Measurements from ENCODE around the gene TBC1D17.
"Not testable (repeated sequence)": the region's sequence is repeated elsewhere in the genome, so short reads cannot be mapped to it uniquely, and the experiment has no call there.

The TBC1D17 gene

GRCh38 chr19:49916839-49917733 lies 39.6 kb downstream of the TBC1D17 start:
- peak in 6 of 51 donors; percentile 4 to 22 (median 12) for DNase-seq

GRCh38 chr19:49918089-49918488 lies 40.6 kb downstream of the TBC1D17 start:
- DNase-seq: no peak

- DNase-seq: no peak
Observed at GRCh38 chr19:49920624-49921363, 43.3 kb downstream of the TBC1D17 start.

DNA sequence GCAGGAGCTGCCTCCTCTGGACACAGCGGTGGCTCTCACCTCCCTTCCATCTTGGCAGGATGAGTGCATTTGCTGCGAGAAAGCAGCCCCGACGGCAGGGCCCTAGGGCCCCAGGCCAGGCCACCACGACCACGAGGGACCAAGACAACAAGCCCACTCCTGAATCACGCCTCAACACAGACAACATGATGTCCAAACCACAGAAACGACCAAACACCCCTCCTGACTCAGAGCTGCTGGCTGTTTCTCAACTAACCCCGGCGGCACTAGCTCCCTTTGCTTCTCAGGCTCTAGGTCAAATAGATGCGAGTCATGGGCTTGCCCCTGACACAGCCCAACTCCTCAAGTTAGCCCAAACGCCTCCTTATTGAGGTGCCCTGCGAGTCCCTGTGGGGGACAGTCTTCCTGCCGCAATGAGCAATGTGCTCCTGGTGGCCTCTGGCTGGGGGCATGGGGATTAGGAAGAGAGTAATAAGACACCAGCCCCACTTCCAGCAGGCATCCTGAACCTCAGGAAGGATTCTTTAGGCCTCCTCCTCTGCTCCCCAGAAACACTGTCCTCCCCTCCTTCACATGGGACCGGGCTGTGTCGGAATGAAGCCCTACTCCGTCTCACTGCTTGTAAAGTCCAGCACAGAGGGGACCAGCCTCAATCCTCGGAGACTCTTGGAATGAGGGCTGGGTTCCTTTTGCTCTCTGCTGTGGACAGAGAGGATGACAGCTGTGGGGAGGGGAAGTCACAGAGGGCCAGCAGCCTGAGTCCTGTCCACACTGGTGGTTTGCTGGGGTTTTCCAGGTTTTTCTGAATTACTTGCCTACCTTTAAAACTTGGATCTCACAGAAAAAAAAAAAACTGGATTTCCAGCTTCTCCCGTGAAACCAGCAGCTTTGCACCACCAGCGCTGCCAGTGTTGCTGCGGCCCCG lies 44.6 kb downstream of the TBC1D17 start:
- no peak for DNase-seq

GRCh38 chr19:49923055-49924003 lies 45.8 kb downstream of the TBC1D17 start:
- DNase-seq: peak in 4 of 51 donors; percentile 7 to 35 (median 14)

GRCh38 chr19:49924004-49924880 lies 46.7 kb downstream of the TBC1D17 start:
- DNase-seq: no peak

- DNase-seq: not testable (repeated sequence)
Observed at GRCh38 chr19:49924881-49925210, 47.3 kb downstream of the TBC1D17 start.

DNA sequence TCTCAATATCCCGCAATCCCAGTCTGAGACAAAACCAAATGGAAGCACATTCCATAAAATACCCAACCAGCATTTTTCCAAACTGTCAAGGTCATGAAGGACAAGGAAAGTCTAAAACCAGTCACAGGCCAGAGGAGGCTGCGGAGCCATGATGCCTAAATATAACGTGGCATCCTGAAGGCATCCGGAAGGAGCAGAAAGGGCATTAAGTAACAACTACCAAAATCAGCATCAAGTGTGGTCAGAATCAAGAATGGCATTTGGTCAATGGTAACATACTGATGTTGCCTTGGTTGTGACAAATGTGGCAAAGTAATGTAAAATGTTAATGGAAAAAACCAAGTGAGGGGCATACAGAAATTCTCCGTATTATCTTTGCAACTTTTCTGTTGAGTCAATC lies 48.0 kb downstream of the TBC1D17 start:
- DNase-seq: no peak

DNA sequence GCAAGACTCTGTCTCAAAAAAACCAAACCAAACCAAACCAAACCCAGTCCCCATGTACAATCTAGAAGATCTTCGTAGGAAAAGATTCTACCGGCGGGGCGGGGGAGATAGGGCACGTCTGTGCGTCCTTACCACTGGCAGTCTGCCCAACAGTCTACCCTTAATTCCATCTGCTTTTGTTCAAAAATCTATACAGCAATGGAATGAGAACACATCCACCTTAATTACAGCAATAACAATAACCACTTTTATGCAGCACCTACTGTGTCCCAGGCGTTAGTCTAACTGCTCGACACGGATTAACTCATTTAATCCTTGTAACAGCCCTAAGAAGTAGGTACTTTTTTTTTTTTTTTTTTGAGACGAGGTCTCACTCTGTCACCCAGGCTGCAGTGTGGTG lies 49.0 kb downstream of the TBC1D17 start:
- no peak for DNase-seq

- DNase-seq: no peak
Observed at GRCh38 chr19:49927526-49928264, 50.2 kb downstream of the TBC1D17 start.

- DNase-seq: peak in 49 of 51 donors; percentile 47 to 97 (median 85)
Observed at GRCh38 chr19:49929121-49929610, 51.7 kb downstream of the TBC1D17 start, which contains the start of the genes ATF5 and NUP62. TSS of gene ATF5 (plus strand) at chr19:49929205. CDS start at chr19:49930851, 1,646 bp downstream. TSS of gene NUP62 (minus strand) at chr19:49929504. CDS start at chr19:49909807, 19,697 bp downstream.

- peak; percentile 67 to 97 (median 91) for DNase-seq
Observed at GRCh38 chr19:49929611-49930482, 52.3 kb downstream of the TBC1D17 start.

GRCh38 chr19:49930483-49931011 lies 53.0 kb downstream of the TBC1D17 start:
- DNase-seq: peak in 1 of 51 donors; percentile 19

GRCh38 chr19:49931293-49932040 lies 54.0 kb downstream of the TBC1D17 start:
- no peak for DNase-seq

GRCh38 chr19:49932041-49932451 lies 54.5 kb downstream of the TBC1D17 start:
- no peak for DNase-seq

GRCh38 chr19:49932731-49933131 lies 55.2 kb downstream of the TBC1D17 start:
- no peak for DNase-seq
